ENCODE data around the gene EFHD2. TPM values are rescaled to one million over a fixed set of nuclear protein-coding genes. Genes with fewer than 3 reads are reported as not detected.
A peak's percentile ranks its signal among the peaks of the same experiment; 100 is the strongest.

Gene EFHD2
- polyA plus RNA-seq, 1 experiment: 24.0 TPM

DNA sequence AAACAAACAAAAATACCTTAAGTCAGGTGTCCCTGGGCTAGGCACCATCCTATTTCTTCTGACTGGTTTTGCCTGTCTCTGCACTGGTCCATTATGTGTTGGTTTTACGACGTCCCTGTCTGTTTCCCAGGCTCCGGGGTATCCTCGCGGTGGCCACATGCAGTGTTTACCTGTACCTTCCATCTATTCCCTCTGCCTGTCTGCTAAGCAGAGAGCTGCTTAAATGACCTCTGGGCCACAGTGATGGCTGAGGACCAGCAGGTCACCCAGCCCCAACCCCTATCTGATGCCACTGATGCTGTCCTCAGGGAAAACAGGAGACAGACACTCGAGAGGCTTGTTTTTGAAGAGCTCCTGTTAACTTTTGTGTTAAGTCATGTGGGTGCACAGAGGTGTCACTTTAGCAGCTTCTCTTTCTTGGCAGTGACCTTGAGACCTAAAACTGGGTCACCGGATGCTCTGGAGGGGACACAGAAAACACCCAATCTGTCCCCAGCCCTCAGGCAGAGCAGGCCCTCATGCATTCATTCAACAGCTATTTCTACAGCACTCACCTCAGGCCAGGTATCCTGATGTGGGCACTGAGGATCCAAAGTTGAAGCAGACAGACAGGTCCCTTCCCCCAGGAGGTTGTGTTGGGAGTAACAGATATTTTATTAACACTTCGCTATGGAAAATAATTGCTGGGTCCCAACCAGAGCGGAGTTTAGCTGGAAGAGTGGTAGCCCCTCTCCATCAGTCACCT, 4.4 kb upstream of the EFHD2 start:
- H3K4me3 ChIP-seq (ENCODE audit: low read depth, low read length): no peak overlapping the region
- no peaks in the 10 kb centered on the region for H3K36me3 ChIP-seq (ENCODE audit: control insufficient read depth, insufficient read depth, low read length)
- CTCF ChIA-PET: interaction anchor here (0.6 to 2.6 kb wide), 3 partner anchors 11 to 82 kb away, joined by 5 to 16 read pairs (median 5); no protein-coding TSS in a partner anchor
- DNase-seq (ENCODE audit: low read depth): no peak
- no peaks in the 10 kb centered on the region for H3K27me3 ChIP-seq (ENCODE audit: control insufficient read depth, insufficient read depth, low read length)
- TF ChIP-seq CTCF (IDR thresholded peaks at IDR 0.05; ENCODE audit: insufficient read depth, low read depth, low read length): no peak
- POLR2A ChIA-PET: no interaction called here

GRCh38 chr1:15406614-15407559, 2.8 kb upstream of the EFHD2 start:
- TF ChIP-seq CTCF (IDR thresholded peaks at IDR 0.05; ENCODE audit: insufficient read depth, low read depth, low read length): no peak
- Histone ChIP-seq H3K4me3 (ENCODE audit: low read depth, low read length) (no peak overlapping the region), H3K27me3 (ENCODE audit: control insufficient read depth, insufficient read depth, low read length) (no peaks in the 10 kb centered on the region), H3K36me3 (ENCODE audit: control insufficient read depth, insufficient read depth, low read length) (no peaks in the 10 kb centered on the region)
- peak; percentile 75 for DNase-seq (ENCODE audit: low read depth)
- ChIA-PET CTCF (interaction anchor here (0.6 to 2.6 kb wide), 4 partner anchors 11 to 83 kb away, joined by 3 to 16 read pairs (median 4); no protein-coding TSS in a partner anchor), POLR2A (no interaction called here)

DNA sequence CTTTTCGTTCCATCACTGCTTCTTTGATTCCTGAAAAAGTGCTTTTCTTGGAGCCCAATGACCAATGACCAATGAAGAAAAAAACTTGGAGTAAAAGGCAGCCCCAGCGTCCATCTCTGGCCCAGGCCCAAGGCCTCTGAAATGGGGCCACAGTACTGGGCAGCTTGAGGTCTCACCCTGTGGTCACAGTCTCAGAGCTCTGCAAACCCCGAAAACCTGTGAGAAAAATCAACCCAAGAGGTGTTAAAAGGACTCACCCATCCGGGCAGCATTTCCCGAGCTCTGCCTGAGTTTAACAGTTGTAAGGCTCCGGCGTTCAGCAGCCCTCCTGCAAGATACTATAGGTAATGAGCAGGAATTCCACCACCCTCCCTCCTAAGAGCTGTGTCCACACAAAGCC, 2.1 kb upstream of the EFHD2 start:
- Histone ChIP-seq H3K36me3 (ENCODE audit: control insufficient read depth, insufficient read depth, low read length) (no peaks in the 10 kb centered on the region), H3K4me3 (ENCODE audit: low read depth, low read length) (no peak overlapping the region), H3K27me3 (ENCODE audit: control insufficient read depth, insufficient read depth, low read length) (no peaks in the 10 kb centered on the region)
- no peak for TF ChIP-seq CTCF (IDR thresholded peaks at IDR 0.05; ENCODE audit: insufficient read depth, low read depth, low read length)
- POLR2A ChIA-PET: no interaction called here
- no peak for DNase-seq (ENCODE audit: low read depth)
- CTCF ChIA-PET: interaction anchor here (0.6 to 2.6 kb wide), 5 partner anchors 12 to 84 kb away, joined by 3 to 16 read pairs (median 5); no protein-coding TSS in a partner anchor

DNA sequence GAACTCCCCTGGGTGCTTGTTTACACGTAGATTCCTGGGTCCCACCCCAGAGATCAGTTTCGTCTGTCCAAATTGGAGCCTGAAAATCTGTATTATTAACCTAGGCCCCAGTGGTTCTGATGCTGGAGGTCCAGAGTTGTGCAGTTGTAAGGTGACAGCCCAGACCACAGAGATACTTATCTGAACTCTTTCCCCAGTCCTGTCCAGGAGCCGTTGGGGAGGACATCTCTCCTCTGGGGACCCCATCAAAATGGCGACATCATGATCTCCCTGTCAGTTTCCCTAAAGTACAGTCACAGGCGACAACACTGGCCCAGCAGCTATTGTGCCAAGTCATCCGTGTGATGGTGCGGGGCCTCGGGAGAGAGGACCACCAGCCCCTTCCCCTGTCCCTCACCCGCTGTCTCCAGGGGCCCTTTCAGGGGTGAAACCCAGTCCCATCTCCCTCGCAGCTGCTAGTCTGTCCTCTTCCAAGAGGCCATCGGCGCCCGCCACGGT, 749 bp upstream of the EFHD2 start:
- no peak for TF ChIP-seq CTCF (IDR thresholded peaks at IDR 0.05; ENCODE audit: insufficient read depth, low read depth, low read length)
- POLR2A ChIA-PET: no interaction called here
- CTCF ChIA-PET: interaction anchor here (1.1 to 1.5 kb wide), 2 partner anchors 22 to 86 kb away, joined by 5 read pairs; no protein-coding TSS in a partner anchor
- DNase-seq (ENCODE audit: low read depth): no peak
- H3K36me3 ChIP-seq (ENCODE audit: control insufficient read depth, insufficient read depth, low read length): no peaks in the 10 kb centered on the region; the same call in 1 of the 2 replicates
- no peaks in the 10 kb centered on the region for H3K27me3 ChIP-seq (ENCODE audit: control insufficient read depth, insufficient read depth, low read length)
- H3K4me3 ChIP-seq (ENCODE audit: low read depth, low read length): peak overlapping the region; percentile 71

All from BJ (cell line).